Loucy (cell line): ENCODE data around the gene LDLRAD4.

Source experiments
- H2AFZ ChIP-seq: fragments of 200-600 bp; sonication (generic); 2 replicates; pipeline ENCODE4 v1.6.0; 2016; ENCODE audit warnings: antibody characterized with exemption, mild to moderate bottlenecking, low read length, moderate library complexity
- H3F3A ChIP-seq: fragments of 200-600 bp; 2 replicates; pipeline ENCODE4 v1.6.0; 2016; ENCODE audit warnings: antibody characterized with exemption, low read depth, mild to moderate bottlenecking
- H3K27me3 ChIP-seq: fragments of 200-600 bp; sonication (generic); 2 replicates; pipeline ENCODE4 v1.6.1; 2014; ENCODE audit warnings: low read length, mild to moderate bottlenecking; ENCODE audit not compliant: insufficient read depth, poor library complexity, severe bottlenecking
- H3K36me3 ChIP-seq: fragments of 200-600 bp; sonication (generic); 2 replicates; pipeline ENCODE4 v1.6.1; 2016; ENCODE audit warnings: low read length; ENCODE audit not compliant: insufficient read depth
- H3K4me1 ChIP-seq: fragments of 200-600 bp; sonication (generic); 2 replicates; pipeline ENCODE4 v1.5.1; 2014; ENCODE audit warnings: low read length, mild to moderate bottlenecking; ENCODE audit not compliant: insufficient read depth, poor library complexity, severe bottlenecking
- H3K4me2 ChIP-seq: fragments of 200-600 bp; sonication (generic); 2 replicates; pipeline ENCODE4 v1.6.0; 2014; ENCODE audit warnings: antibody characterized with exemption, low read length, low read depth, mild to moderate bottlenecking; ENCODE audit not compliant: poor library complexity, severe bottlenecking
- H3K4me3 ChIP-seq: fragments of 200-600 bp; sonication (generic); 2 replicates; pipeline ENCODE4 v1.5.1; 2014; ENCODE audit warnings: low read length, mild to moderate bottlenecking, mixed read lengths; ENCODE audit not compliant: poor library complexity, severe bottlenecking
- H3K79me2 ChIP-seq: fragments of 200-600 bp; sonication (generic); 2 replicates; pipeline ENCODE4 v1.6.1; 2014; ENCODE audit warnings: low read length; ENCODE audit not compliant: insufficient read depth
- H3K9ac ChIP-seq: fragments of 200-600 bp; sonication (generic); 2 replicates; pipeline ENCODE4 v1.6.0; 2014; ENCODE audit warnings: mild to moderate bottlenecking, low read depth, low read length, moderate library complexity; ENCODE audit not compliant: poor library complexity, severe bottlenecking
- H3K9me2 ChIP-seq: fragments of 200-600 bp; sonication (generic); replicated peaks from 2 replicates; pipeline ENCODE4 v1.6.1; 2016; ENCODE audit warnings: low read depth, low read length, mixed read lengths
- H3K9me3 ChIP-seq: fragments of 200-600 bp; sonication (generic); 2 replicates; pipeline ENCODE4 v1.6.1; 2014; ENCODE audit warnings: mild to moderate bottlenecking, antibody characterized with exemption, low read length, low read depth; ENCODE audit not compliant: insufficient read depth
- H4K20me1 ChIP-seq: fragments of 200-600 bp; sonication (generic); 2 replicates; pipeline ENCODE4 v1.6.0; 2014; ENCODE audit warnings: antibody characterized with exemption, low read length, mild to moderate bottlenecking; ENCODE audit not compliant: insufficient read depth, poor library complexity, severe bottlenecking
- CTCF ChIP-seq: fragments of 200-600 bp; sonication (generic); conservative IDR thresholded peaks from 2 replicates; pipeline ENCODE4 v1.5.1; 2014; ENCODE audit warnings: mild to moderate bottlenecking, antibody characterized with exemption, low read length
- EZH2phosphoT487 ChIP-seq: fragments of 200-600 bp; IDR thresholded peaks from 2 replicates; pipeline ENCODE4 v1.6.1; 2018; ENCODE audit warnings: antibody characterized with exemption, mild to moderate bottlenecking, moderate library complexity, borderline replicate concordance

The LDLRAD4 gene

GRCh38 chr18:13451213-13451540 lies 232.6 kb downstream of the LDLRAD4 start:
- Histone ChIP-seq H4K20me1 (no peaks in the 10 kb centered on the region), H3K4me3 (no peak overlapping the region), H3K36me3 (no peaks in the 10 kb centered on the region), H2AFZ (no peak overlapping the region), H3K9me3 (no peaks in the 10 kb centered on the region), H3K4me2 (no peak overlapping the region), H3K9me2 (no peaks in the 10 kb centered on the region), H3K4me1 (peaks cover 33% of the 10 kb centered on the region), H3K27me3 (no peaks in the 10 kb centered on the region), H3K79me2 (peaks cover 6% of the 10 kb centered on the region; the same call in 1 of the 2 replicates), H3F3A (no peaks in the 10 kb centered on the region), H3K9ac (no peak overlapping the region)
- no peak for TF ChIP-seq EZH2phosphoT487
- no peak for TF ChIP-seq CTCF

- Histone ChIP-seq H3K4me2 (no peak overlapping the region), H3K9me2 (no peaks in the 10 kb centered on the region), H3K36me3 (no peaks in the 10 kb centered on the region), H3K79me2 (peaks cover 8% of the 10 kb centered on the region; the same call in 1 of the 2 replicates), H2AFZ (no peak overlapping the region), H3K4me1 (peaks cover 39% of the 10 kb centered on the region), H4K20me1 (no peaks in the 10 kb centered on the region), H3K9ac (no peak overlapping the region), H3K4me3 (no peak overlapping the region), H3K9me3 (no peaks in the 10 kb centered on the region), H3K27me3 (no peaks in the 10 kb centered on the region), H3F3A (no peaks in the 10 kb centered on the region)
- TF ChIP-seq CTCF (no peak), EZH2phosphoT487 (no peak)
These were observed 233.3 kb downstream of the LDLRAD4 start for GRCh38 chr18:13451661-13452387.

- H3K79me2 ChIP-seq: peaks cover 11% of the 10 kb centered on the region; the same call in 1 of the 2 replicates
- H3K4me2 ChIP-seq: no peak overlapping the region
- H2AFZ ChIP-seq: no peak overlapping the region
- no peaks in the 10 kb centered on the region for H3K9me2 ChIP-seq
- no peaks in the 10 kb centered on the region for H3F3A ChIP-seq
- no peaks in the 10 kb centered on the region for H3K27me3 ChIP-seq
- H3K36me3 ChIP-seq: no peaks in the 10 kb centered on the region
- H3K4me1 ChIP-seq: peaks cover 39% of the 10 kb centered on the region
- H4K20me1 ChIP-seq: no peaks in the 10 kb centered on the region
- no peaks in the 10 kb centered on the region for H3K9me3 ChIP-seq
- no peak for TF ChIP-seq CTCF
- no peak for TF ChIP-seq EZH2phosphoT487
- no peak overlapping the region for H3K9ac ChIP-seq
- no peak overlapping the region for H3K4me3 ChIP-seq
These were observed 233.8 kb downstream of the LDLRAD4 start for GRCh38 chr18:13452388-13452811.
